Astrocyte (in vitro differentiated cells and primary cell): ENCODE measurements around the gene MRPL14. TPM values are rescaled to one million over a fixed set of nuclear protein-coding genes. Genes with fewer than 3 reads are reported as not detected.

ENCODE experiments used
- DNase-seq: peaks from one replicate; pipeline ENCODE4 v3.0.0-alpha.2; 2010; ENCODE audit warnings: low read depth
- FAIRE-seq: peaks from 2 replicates; lab custom pipeline; 2011; peaks lifted over from hg19 to GRCh38; lab: Jason Lieb, UNC
- H2AFZ ChIP-seq: 2 replicates; pipeline ENCODE4 v1.6.0; 2012; ENCODE audit warnings: low read depth, low read length, inconsistent platforms
- H3K27ac ChIP-seq: 2 replicates; pipeline ENCODE4 v1.5.1; 2011; ENCODE audit warnings: low read depth, low read length, inconsistent platforms
- H3K27me3 ChIP-seq: 2 replicates; pipeline ENCODE4 v1.6.0; 2011; ENCODE audit warnings: low read length, inconsistent platforms; ENCODE audit not compliant: insufficient read depth
- H3K36me3 ChIP-seq: 2 replicates; pipeline ENCODE4 v1.5.1; 2011; ENCODE audit warnings: low read length, inconsistent platforms; ENCODE audit not compliant: insufficient read depth
- H3K4me1 ChIP-seq: 2 replicates; pipeline ENCODE4 v1.5.1; 2011; ENCODE audit warnings: low read length, inconsistent platforms; ENCODE audit not compliant: insufficient read depth
- H3K4me2 ChIP-seq: 2 replicates; pipeline ENCODE4 v1.6.0; 2012; ENCODE audit warnings: low read length, inconsistent platforms
- H3K4me3 ChIP-seq: 2 replicates; pipeline ENCODE4 v1.5.1; 2011; ENCODE audit warnings: low read depth, mild to moderate bottlenecking, low read length, inconsistent platforms; ENCODE audit not compliant: insufficient read depth
- H3K79me2 ChIP-seq: 2 replicates; pipeline ENCODE4 v1.6.0; 2012; ENCODE audit warnings: mild to moderate bottlenecking, low read length, inconsistent platforms; ENCODE audit not compliant: insufficient read depth
- H3K9ac ChIP-seq: 2 replicates; pipeline ENCODE4 v1.6.0; 2012; ENCODE audit warnings: mild to moderate bottlenecking, low read length, inconsistent platforms
- H3K9me3 ChIP-seq: 2 replicates; pipeline ENCODE4 v1.5.1; 2012; ENCODE audit warnings: low read depth, mild to moderate bottlenecking, low read length, inconsistent platforms; ENCODE audit not compliant: insufficient read depth
- H4K20me1 ChIP-seq: 2 replicates; pipeline ENCODE4 v1.6.0; 2012; ENCODE audit warnings: low read length, inconsistent platforms; ENCODE audit not compliant: insufficient read depth
- H3K27ac Mint-ChIP-seq: one replicate; pipeline ENCODE4 v1.8.0; 2021; ENCODE audit warnings: mild to moderate bottlenecking, mixed read lengths; ENCODE audit not compliant: unreplicated experiment
- H3K27me3 Mint-ChIP-seq: one replicate; pipeline ENCODE4 v1.8.0; 2021; ENCODE audit warnings: low read depth, mixed read lengths; ENCODE audit not compliant: unreplicated experiment
- H3K36me3 Mint-ChIP-seq: one replicate; pipeline ENCODE4 v1.8.0; 2021; ENCODE audit warnings: low read depth, mixed read lengths; ENCODE audit not compliant: unreplicated experiment
- H3K4me1 Mint-ChIP-seq: one replicate; pipeline ENCODE4 v1.8.0; 2021; ENCODE audit warnings: low read depth, mixed read lengths; ENCODE audit not compliant: unreplicated experiment
- H3K4me3 Mint-ChIP-seq: one replicate; pipeline ENCODE4 v1.8.0; 2021; ENCODE audit warnings: mild to moderate bottlenecking, moderate library complexity, mixed read lengths; ENCODE audit not compliant: unreplicated experiment
- H3K9me3 Mint-ChIP-seq: one replicate; pipeline ENCODE4 v1.8.0; 2021; ENCODE audit warnings: mild to moderate bottlenecking, mixed read lengths; ENCODE audit not compliant: unreplicated experiment
- EZH2 ChIP-seq: IDR thresholded peaks from 2 replicates; pipeline ENCODE4 v1.6.1; 2012; ENCODE audit warnings: mild to moderate bottlenecking, low read length, inconsistent platforms; ENCODE audit not compliant: insufficient read depth
- total RNA-seq: library from RNA; stranded (reverse); gene quantifications from 2 replicates; pipeline ENCODE4 v1.2.1, GENCODE V29; 2021
- TF ChIP-seq, protein P1 (sequence below): IDR thresholded peaks from 2 replicates; pipeline ENCODE4 v1.5.1; 2011; ENCODE audit warnings: low read depth, mild to moderate bottlenecking, inconsistent platforms, low read length, moderate library complexity; ENCODE audit not compliant: insufficient read depth

The MRPL14 gene
- total RNA-seq, 1 donor from 2014 or later, result 56.1 TPM

DNA sequence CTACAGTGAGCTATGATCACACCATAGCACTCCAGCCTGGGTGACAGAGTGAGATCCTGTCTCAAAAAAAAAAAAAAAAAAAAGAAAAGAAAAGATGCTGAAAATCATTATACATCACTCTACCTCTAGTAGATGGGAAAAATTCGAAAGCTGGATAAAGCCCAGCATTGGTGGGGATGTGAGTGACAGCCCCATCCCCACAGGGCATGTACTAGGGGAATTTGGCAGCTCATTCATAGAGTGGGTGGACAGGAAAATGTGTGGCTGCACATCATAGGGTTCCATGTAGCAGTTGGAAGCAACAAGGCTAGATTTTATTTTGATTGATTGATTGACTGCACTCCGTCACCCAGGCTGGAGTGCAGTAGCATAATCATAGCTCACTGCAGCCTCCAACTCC, 42.0 kb downstream of the MRPL14 start:
- Histone ChIP-seq H3K4me1 (no peaks in the 10 kb centered on the region), H3K9me3 (no peaks in the 10 kb centered on the region), H3K36me3 (no peaks in the 10 kb centered on the region), H3K4me2 (no peak overlapping the region), H3K79me2 (no peaks in the 10 kb centered on the region), H4K20me1 (peaks cover 5% of the 10 kb centered on the region), H3K9ac (no peak overlapping the region), H3K4me3 (no peak overlapping the region), H3K27me3 (no peaks in the 10 kb centered on the region), H3K27ac (no peak overlapping the region), H2AFZ (no peak overlapping the region)
- DNase-seq (no peak), FAIRE-seq (no peak)
- Mint-ChIP-seq H3K4me1 (peaks cover 10% of the 10 kb centered on the region), H3K4me3 (no peak overlapping the region), H3K36me3 (no peaks in the 10 kb centered on the region), H3K27me3 (peaks cover 8% of the 10 kb centered on the region), H3K27ac (no peak overlapping the region), H3K9me3 (no peaks in the 10 kb centered on the region)
- TF ChIP-seq EZH2, result no peak
- TF ChIP-seq, protein P1, sequence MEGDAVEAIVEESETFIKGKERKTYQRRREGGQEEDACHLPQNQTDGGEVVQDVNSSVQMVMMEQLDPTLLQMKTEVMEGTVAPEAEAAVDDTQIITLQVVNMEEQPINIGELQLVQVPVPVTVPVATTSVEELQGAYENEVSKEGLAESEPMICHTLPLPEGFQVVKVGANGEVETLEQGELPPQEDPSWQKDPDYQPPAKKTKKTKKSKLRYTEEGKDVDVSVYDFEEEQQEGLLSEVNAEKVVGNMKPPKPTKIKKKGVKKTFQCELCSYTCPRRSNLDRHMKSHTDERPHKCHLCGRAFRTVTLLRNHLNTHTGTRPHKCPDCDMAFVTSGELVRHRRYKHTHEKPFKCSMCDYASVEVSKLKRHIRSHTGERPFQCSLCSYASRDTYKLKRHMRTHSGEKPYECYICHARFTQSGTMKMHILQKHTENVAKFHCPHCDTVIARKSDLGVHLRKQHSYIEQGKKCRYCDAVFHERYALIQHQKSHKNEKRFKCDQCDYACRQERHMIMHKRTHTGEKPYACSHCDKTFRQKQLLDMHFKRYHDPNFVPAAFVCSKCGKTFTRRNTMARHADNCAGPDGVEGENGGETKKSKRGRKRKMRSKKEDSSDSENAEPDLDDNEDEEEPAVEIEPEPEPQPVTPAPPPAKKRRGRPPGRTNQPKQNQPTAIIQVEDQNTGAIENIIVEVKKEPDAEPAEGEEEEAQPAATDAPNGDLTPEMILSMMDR, result no peak

DNA sequence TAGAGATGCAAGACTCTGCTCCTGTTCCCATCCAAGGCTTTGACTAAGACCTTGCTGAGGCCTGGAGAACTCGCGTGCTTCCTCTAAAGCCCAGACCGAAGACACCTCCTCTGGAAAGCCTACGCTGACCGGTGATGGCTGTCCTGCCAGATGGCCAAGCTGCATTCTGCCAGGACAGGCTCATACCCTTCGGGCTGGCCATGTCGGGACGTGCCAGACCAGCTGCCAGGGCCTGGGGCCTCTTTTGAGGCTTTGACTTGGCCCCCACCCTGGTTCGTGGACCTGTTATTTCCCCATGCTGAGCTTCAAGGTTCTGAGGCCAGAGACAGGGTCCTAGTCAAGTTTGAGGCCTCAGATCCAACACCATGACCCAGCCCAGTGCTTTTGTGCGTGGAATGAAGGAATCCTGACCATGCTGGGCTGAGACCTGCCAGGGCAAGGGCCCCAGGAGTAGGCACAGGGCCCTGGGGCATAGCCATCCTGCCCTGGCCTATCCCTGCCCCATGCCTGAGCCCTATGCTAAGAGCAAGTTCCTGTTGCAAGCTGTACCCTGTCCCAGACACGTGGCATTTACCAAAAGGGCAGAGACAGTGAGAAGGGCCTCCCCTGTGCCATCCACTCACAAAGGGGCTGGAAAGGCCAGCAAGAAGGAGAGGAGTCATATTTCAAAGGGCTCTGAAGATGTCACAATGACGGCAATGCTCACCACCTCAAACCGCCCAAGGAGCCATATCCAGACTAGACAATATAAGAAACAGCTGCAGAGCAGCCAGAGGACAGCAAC, 42.8 kb downstream of the MRPL14 start:
- Mint-ChIP-seq H3K27ac (no peak overlapping the region), H3K27me3 (peaks cover 8% of the 10 kb centered on the region), H3K9me3 (no peaks in the 10 kb centered on the region), H3K4me1 (peaks cover 10% of the 10 kb centered on the region), H3K36me3 (no peaks in the 10 kb centered on the region), H3K4me3 (peak overlapping the region; percentile 40)
- FAIRE-seq, result no peak
- Histone ChIP-seq H3K36me3 (no peaks in the 10 kb centered on the region), H3K27ac (no peak overlapping the region), H2AFZ (no peak overlapping the region), H4K20me1 (peaks cover 5% of the 10 kb centered on the region), H3K4me3 (no peak overlapping the region), H3K9ac (no peak overlapping the region), H3K79me2 (no peaks in the 10 kb centered on the region), H3K27me3 (no peaks in the 10 kb centered on the region), H3K4me1 (no peaks in the 10 kb centered on the region), H3K9me3 (no peaks in the 10 kb centered on the region), H3K4me2 (no peak overlapping the region)
- DNase-seq, result no peak
- TF ChIP-seq, protein P1, result no peak
- TF ChIP-seq EZH2, result no peak

DNA sequence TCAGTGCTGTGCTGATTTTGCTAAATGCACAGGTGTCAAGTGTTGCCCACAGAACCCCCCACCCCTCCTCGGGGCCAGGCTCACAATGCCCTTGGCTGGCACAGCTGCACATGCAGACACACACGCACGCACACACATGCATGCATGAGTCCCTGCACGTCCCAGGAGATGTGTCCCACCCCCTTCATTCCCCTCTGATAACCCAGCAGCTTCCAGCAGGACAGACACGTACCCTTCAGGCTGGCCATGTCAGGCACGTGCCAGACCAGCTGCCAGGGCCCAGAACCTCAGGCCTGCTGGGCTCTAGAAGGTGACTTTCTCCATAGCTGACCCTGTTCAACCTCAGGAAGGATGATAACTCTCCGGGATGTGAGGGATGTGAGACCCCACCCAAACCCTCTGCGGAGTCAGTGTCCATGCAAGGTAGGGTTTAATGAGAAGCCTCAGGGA, 44.4 kb downstream of the MRPL14 start:
- Histone ChIP-seq H4K20me1 (peaks cover 5% of the 10 kb centered on the region), H3K9me3 (no peaks in the 10 kb centered on the region), H3K27me3 (peaks cover 2% of the 10 kb centered on the region), H3K79me2 (no peaks in the 10 kb centered on the region), H2AFZ (no peak overlapping the region), H3K9ac (no peak overlapping the region), H3K4me2 (no peak overlapping the region), H3K4me1 (no peaks in the 10 kb centered on the region), H3K4me3 (no peak overlapping the region), H3K36me3 (no peaks in the 10 kb centered on the region), H3K27ac (no peak overlapping the region)
- no peak for TF ChIP-seq EZH2
- TF ChIP-seq, protein P1, result no peak
- DNase-seq (no peak), FAIRE-seq (no peak)
- peaks cover 7% of the 10 kb centered on the region for H3K27me3 Mint-ChIP-seq
- H3K4me1 Mint-ChIP-seq, result peaks cover 10% of the 10 kb centered on the region
- no peaks in the 10 kb centered on the region for H3K9me3 Mint-ChIP-seq
- H3K4me3 Mint-ChIP-seq, result no peak overlapping the region
- H3K27ac Mint-ChIP-seq, result no peak overlapping the region
- no peaks in the 10 kb centered on the region for H3K36me3 Mint-ChIP-seq
